ENCODE results near the gene JPH4. TPM values are rescaled to one million over a fixed set of nuclear protein-coding genes. Genes with fewer than 3 reads are reported as not detected.

Gene JPH4
- total RNA-seq, 4 donors from 2014 or later, result 0.09 TPM; not detected in 3

GRCh38 chr14:23604675-23605170 is 26.1 kb upstream of the JPH4 start:
- Histone ChIP-seq H3K4me1 (no peaks in the 10 kb centered on the region), H3K27me3 (no peaks in the 10 kb centered on the region), H3K9me3 (no peaks in the 10 kb centered on the region), H3K4me3 (no peak overlapping the region), H3K27ac (no peak overlapping the region), H3K36me3 (no peaks in the 10 kb centered on the region)
- ATAC-seq (no peak), DNase-seq (no peak)
- in situ Hi-C loops (cut with MboI; ENCODE audit: low sequenced_read_pairs in 4 of 4) (no loop called here), intact Hi-C loops (cut with DNase I; ENCODE audit: low total_unique reads) (no loop called here)
- TF ChIP-seq POLR2A (IDR thresholded peaks at IDR 0.05), result no peak
- TF ChIP-seq CTCF (IDR thresholded peaks at IDR 0.05 in 4 of 5, conservative IDR thresholded peaks at IDR 0.05 in 1 of 5), result no peak

- intact Hi-C loops (cut with DNase I; ENCODE audit: low total_unique reads), result no loop called here
- H3K4me1 ChIP-seq, result no peaks in the 10 kb centered on the region
Observed at GRCh38 chr14:23604148-23604547, 25.6 kb upstream of the JPH4 start.

GRCh38 chr14:23603103-23603502 is 24.5 kb upstream of the JPH4 start:
- in situ Hi-C loops (cut with MboI; ENCODE audit: low sequenced_read_pairs in 4 of 4), result no loop called here
- no peak overlapping the region for H3K27ac ChIP-seq
- H3K9me3 ChIP-seq, result no peaks in the 10 kb centered on the region
- H3K36me3 ChIP-seq, result no peaks in the 10 kb centered on the region
- DNase-seq (no peak), ATAC-seq (no peak)
- no peaks in the 10 kb centered on the region for H3K27me3 ChIP-seq
- no peak for TF ChIP-seq CTCF (IDR thresholded peaks at IDR 0.05 in 4 of 5, conservative IDR thresholded peaks at IDR 0.05 in 1 of 5)
- TF ChIP-seq POLR2A (IDR thresholded peaks at IDR 0.05), result no peak
- no peaks in the 10 kb centered on the region for H3K4me1 ChIP-seq
- intact Hi-C loops (cut with DNase I; ENCODE audit: low total_unique reads), result no loop called here
- H3K4me3 ChIP-seq, result no peak overlapping the region

More at GRCh38 chr14:23604148-23604547, 25.6 kb upstream of the JPH4 start:
- Histone ChIP-seq H3K27ac (no peak overlapping the region), H3K9me3 (no peaks in the 10 kb centered on the region), H3K36me3 (no peaks in the 10 kb centered on the region), H3K4me3 (no peak overlapping the region), H3K27me3 (no peaks in the 10 kb centered on the region)
- DNase-seq, result no peak
- in situ Hi-C loops (cut with MboI; ENCODE audit: low sequenced_read_pairs in 4 of 4), result no loop called here
- TF ChIP-seq CTCF (IDR thresholded peaks at IDR 0.05 in 4 of 5, conservative IDR thresholded peaks at IDR 0.05 in 1 of 5) (no peak), POLR2A (IDR thresholded peaks at IDR 0.05) (no peak)
- no peak for ATAC-seq

- DNase-seq (no peak), ATAC-seq (peak in 1 of 2 donors; percentile 56)
- in situ Hi-C loops (cut with MboI; ENCODE audit: low sequenced_read_pairs in 4 of 4), result no loop called here
Observed at GRCh38 chr14:23602181-23603095, 23.8 kb upstream of the JPH4 start.

More at GRCh38 chr14:23602181-23603095, 23.8 kb upstream of the JPH4 start:
- no peak overlapping the region for H3K4me3 ChIP-seq
- TF ChIP-seq POLR2A (IDR thresholded peaks at IDR 0.05) (no peak), CTCF (IDR thresholded peaks at IDR 0.05 in 4 of 5, conservative IDR thresholded peaks at IDR 0.05 in 1 of 5) (no peak)
- H3K9me3 ChIP-seq, result no peaks in the 10 kb centered on the region
- H3K4me1 ChIP-seq, result no peaks in the 10 kb centered on the region
- H3K27ac ChIP-seq, result no peak overlapping the region
- no peaks in the 10 kb centered on the region for H3K36me3 ChIP-seq
- intact Hi-C loops (cut with DNase I; ENCODE audit: low total_unique reads), result no loop called here
- no peaks in the 10 kb centered on the region for H3K27me3 ChIP-seq

Measured in gastrocnemius medialis (tissue), 4 donors.